ENCODE measurements around the gene ABCA9.

DNA sequence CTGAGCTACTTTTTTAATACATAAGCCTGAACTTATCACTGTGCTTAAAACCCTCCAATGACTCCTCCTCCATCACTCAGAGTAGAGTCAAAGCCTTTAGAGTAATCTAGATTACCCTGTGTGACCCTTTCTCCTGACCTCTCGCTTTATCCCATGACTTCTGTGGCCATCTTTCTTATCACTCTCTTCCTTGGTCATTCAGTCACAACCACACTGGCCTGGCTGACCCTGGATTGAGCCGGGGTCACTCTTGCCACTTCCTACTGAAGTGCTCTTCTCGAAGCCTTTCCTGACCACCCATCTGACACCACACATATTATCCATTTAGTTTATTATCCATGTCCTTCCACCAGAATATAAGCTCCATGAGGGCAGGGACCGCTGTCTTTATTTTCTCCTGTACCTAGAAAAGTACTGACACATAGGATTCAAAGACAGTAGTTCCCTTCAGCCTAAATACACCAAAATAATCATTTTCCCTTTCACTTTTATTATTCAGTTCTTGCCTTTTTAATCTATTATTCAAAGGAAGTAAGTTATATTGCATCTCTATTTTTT, 28.0 kb upstream of the ABCA9 start:
- TF ChIP-seq, protein P1, sequence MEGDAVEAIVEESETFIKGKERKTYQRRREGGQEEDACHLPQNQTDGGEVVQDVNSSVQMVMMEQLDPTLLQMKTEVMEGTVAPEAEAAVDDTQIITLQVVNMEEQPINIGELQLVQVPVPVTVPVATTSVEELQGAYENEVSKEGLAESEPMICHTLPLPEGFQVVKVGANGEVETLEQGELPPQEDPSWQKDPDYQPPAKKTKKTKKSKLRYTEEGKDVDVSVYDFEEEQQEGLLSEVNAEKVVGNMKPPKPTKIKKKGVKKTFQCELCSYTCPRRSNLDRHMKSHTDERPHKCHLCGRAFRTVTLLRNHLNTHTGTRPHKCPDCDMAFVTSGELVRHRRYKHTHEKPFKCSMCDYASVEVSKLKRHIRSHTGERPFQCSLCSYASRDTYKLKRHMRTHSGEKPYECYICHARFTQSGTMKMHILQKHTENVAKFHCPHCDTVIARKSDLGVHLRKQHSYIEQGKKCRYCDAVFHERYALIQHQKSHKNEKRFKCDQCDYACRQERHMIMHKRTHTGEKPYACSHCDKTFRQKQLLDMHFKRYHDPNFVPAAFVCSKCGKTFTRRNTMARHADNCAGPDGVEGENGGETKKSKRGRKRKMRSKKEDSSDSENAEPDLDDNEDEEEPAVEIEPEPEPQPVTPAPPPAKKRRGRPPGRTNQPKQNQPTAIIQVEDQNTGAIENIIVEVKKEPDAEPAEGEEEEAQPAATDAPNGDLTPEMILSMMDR (conservative IDR thresholded peaks at IDR 0.05; ENCODE audit: low read depth in 2 of 2), result no peak
- TF ChIP-seq POLR2AphosphoS5 (IDR thresholded peaks at IDR 0.05; ENCODE audit: low read depth), result no peak
- no peak for TF ChIP-seq EZH2 (IDR thresholded peaks at IDR 0.05; ENCODE audit: low read depth, unreplicated experiment)
- TF ChIP-seq, protein P2, sequence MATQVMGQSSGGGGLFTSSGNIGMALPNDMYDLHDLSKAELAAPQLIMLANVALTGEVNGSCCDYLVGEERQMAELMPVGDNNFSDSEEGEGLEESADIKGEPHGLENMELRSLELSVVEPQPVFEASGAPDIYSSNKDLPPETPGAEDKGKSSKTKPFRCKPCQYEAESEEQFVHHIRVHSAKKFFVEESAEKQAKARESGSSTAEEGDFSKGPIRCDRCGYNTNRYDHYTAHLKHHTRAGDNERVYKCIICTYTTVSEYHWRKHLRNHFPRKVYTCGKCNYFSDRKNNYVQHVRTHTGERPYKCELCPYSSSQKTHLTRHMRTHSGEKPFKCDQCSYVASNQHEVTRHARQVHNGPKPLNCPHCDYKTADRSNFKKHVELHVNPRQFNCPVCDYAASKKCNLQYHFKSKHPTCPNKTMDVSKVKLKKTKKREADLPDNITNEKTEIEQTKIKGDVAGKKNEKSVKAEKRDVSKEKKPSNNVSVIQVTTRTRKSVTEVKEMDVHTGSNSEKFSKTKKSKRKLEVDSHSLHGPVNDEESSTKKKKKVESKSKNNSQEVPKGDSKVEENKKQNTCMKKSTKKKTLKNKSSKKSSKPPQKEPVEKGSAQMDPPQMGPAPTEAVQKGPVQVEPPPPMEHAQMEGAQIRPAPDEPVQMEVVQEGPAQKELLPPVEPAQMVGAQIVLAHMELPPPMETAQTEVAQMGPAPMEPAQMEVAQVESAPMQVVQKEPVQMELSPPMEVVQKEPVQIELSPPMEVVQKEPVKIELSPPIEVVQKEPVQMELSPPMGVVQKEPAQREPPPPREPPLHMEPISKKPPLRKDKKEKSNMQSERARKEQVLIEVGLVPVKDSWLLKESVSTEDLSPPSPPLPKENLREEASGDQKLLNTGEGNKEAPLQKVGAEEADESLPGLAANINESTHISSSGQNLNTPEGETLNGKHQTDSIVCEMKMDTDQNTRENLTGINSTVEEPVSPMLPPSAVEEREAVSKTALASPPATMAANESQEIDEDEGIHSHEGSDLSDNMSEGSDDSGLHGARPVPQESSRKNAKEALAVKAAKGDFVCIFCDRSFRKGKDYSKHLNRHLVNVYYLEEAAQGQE (IDR thresholded peaks at IDR 0.05; ENCODE audit: unreplicated experiment), result no peak
- no peak for TF ChIP-seq ZNF114 (CRISPR knock-in tag; IDR thresholded peaks at IDR 0.05)
- TF ChIP-seq CREB1 (CRISPR knock-in tag; IDR thresholded peaks at IDR 0.05; ENCODE audit: low read depth), result no peak
